AG10803 (cell line): Measurements from ENCODE around the gene SCGN.

Experiments
- DNase-seq: peaks from one replicate; pipeline ENCODE4 v3.0.0; 2010; ENCODE audit warnings: low read depth
- H3K4me3 ChIP-seq: 2 replicates; pipeline ENCODE4 v1.5.1; 2011; ENCODE audit warnings: mild to moderate bottlenecking, low read length, control low read depth
- TF ChIP-seq, protein P1 (sequence below): conservative IDR thresholded peaks from 2 replicates; pipeline ENCODE4 v1.5.1; 2011; ENCODE audit warnings: mild to moderate bottlenecking, low read length, control low read depth, inconsistent platforms

The SCGN gene

DNA sequence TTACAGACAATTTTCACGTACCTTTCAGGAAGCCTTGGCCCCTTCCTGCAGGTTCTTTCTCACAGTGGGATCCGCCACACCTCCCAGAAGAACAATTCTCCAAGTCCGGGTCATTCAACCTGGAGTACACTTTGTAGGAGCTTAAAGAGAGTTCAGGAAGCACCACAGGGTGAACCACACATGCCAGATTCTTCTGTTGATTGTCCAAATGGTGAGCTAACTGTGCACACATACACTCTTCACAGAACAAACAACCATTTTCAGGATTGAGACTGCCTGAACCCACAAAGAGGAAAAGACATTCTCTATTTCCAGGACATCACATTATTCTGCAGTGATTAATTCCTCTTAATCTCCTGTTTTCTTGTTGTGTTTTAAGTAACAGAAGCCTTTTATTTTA is 51.0 kb downstream of the SCGN start:
- H3K4me3 ChIP-seq: no peak overlapping the region
- DNase-seq: no peak
- TF ChIP-seq, protein P1, sequence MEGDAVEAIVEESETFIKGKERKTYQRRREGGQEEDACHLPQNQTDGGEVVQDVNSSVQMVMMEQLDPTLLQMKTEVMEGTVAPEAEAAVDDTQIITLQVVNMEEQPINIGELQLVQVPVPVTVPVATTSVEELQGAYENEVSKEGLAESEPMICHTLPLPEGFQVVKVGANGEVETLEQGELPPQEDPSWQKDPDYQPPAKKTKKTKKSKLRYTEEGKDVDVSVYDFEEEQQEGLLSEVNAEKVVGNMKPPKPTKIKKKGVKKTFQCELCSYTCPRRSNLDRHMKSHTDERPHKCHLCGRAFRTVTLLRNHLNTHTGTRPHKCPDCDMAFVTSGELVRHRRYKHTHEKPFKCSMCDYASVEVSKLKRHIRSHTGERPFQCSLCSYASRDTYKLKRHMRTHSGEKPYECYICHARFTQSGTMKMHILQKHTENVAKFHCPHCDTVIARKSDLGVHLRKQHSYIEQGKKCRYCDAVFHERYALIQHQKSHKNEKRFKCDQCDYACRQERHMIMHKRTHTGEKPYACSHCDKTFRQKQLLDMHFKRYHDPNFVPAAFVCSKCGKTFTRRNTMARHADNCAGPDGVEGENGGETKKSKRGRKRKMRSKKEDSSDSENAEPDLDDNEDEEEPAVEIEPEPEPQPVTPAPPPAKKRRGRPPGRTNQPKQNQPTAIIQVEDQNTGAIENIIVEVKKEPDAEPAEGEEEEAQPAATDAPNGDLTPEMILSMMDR: no peak

- TF ChIP-seq, protein P1: no peak
- DNase-seq: no peak
- no peak overlapping the region for H3K4me3 ChIP-seq
Observed at GRCh38 chr6:25704001-25704400, 52.0 kb downstream of the SCGN start.

DNA sequence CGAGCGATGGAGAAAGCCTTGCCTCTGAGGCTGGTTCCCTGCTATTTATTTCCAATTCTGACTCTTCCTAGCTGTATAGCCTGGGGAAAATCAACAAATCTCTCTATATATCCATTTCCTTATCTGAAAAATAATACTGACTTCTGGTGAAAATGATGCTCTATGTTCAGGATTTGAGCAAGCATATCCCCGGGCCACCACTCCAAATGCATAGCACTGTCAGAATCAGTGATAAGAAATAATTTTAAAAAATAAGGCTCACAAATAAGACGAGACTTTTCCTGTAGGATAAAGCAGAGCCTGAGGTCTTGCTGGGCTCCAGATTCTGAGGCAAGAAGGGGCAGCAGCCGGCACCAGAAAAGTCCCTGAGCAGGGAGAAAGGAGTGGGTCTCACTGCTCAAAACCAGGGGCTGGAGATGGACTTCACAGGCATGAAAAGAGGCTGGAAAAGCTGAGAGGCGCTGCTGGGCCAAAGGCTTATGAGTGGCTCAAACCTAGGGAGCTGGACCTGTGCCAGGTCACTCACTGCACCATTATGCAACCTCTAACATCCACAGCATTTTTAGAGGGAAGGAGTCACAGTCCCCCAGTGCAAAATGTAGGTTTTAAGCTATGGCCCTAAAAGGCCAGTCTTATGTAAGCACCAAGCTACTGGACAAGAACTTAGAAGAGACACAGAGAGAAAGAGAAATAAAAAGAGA is 54.4 kb downstream of the SCGN start:
- H3K4me3 ChIP-seq: no peak overlapping the region
- no peak for DNase-seq
- TF ChIP-seq, protein P1: no peak

DNA sequence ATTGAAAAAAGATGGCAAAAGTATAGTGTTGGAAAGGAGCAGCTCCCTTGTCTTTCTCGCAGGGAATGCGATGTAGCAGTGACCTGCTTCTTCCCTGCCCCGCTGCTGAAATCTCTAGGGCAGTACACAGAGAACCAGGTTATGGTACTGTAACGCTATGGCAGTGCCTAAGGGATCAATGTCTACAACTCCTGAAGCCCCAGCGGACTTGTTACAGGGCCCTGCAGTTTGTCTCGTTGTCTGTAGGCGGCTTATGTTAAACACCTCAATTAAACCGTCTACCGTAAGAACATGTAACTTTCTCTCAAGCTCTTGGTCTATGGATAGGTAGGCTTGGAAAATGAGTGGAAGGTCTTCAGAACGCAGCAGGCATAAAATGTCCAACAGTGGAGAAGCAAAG is 57.7 kb downstream of the SCGN start:
- TF ChIP-seq, protein P1: no peak

DNA sequence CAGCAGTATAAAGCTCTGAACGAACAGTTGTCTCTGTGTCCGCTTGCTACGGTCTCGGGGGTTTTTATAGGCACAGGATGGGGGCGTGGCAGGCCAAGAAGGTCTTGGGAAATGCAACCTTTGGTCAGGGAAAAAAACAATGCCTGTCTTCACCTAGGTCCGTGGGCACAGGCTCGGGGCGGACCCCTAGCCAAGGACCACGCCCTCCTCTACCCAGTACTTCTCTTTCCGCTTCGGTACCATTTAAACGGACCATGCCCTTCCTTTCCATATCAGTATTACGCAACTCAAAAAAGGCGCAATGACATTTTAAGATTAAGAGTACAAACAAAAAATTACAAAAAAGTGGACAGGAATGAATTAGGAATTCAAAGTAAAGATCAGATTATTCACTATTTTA is 58.3 kb downstream of the SCGN start:
- DNase-seq: no peak
- TF ChIP-seq, protein P1: no peak
- H3K4me3 ChIP-seq: no peak overlapping the region

More for the DNA sequence above, 57.7 kb downstream of the SCGN start:
- no peak overlapping the region for H3K4me3 ChIP-seq
- DNase-seq: no peak

DNA sequence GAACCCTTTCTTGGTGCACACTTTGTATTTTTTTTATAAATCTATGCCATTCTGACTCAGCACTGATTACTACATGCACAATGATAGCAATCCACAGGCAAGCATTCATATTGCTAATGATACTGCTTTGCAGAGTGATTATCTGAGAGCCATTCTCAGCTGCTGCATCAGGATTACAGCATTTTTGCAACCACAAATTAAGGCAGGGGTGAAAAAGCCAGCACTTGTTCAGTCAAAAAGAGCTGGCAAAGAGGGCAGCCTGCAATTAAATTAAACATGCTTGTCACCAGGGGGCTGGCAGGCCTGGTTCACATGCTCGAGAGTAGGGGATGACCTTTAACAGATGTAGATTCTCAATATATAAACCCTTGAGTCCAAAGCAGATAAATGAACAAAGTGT is 61.8 kb downstream of the SCGN start:
- TF ChIP-seq, protein P1: no peak
- DNase-seq: no peak
- H3K4me3 ChIP-seq: no peak overlapping the region

- no peak overlapping the region for H3K4me3 ChIP-seq
- TF ChIP-seq, protein P1: no peak
- no peak for DNase-seq
Observed at GRCh38 chr6:25714765-25715164, 62.8 kb downstream of the SCGN start.
